Urothelium cell line (cell line): Measurements from ENCODE around the gene LIX1L.
"Not testable (repeated sequence)": the region's sequence is repeated elsewhere in the genome, so short reads cannot be mapped to it uniquely, and the experiment has no call there.

Experiments used
- DNase-seq: peaks from one replicate; pipeline ENCODE4 v3.0.0; 2011; ENCODE audit warnings: low spot score, mixed read lengths
- FAIRE-seq: peaks from 2 replicates; lab custom pipeline; 2011; peaks lifted over from hg19 to GRCh38; lab: Jason Lieb, UNC

The LIX1L gene

GRCh38 chr1:145937436-145937835, 20.4 kb downstream of the LIX1L start:
- no peak for DNase-seq
- no peak for FAIRE-seq

GRCh38 chr1:145936247-145936646, 21.6 kb downstream of the LIX1L start:
- FAIRE-seq, result no peak
- no peak for DNase-seq

- no peak for DNase-seq
- no peak for FAIRE-seq
Observed at GRCh38 chr1:145935708-145936107, 22.1 kb downstream of the LIX1L start.

GRCh38 chr1:145932522-145933009, 25.3 kb downstream of the LIX1L start:
- DNase-seq, FAIRE-seq: not testable (repeated sequence)

GRCh38 chr1:145927916-145928643, 29.7 kb downstream of the LIX1L start:
- DNase-seq (no peak), FAIRE-seq (no peak)

- DNase-seq (peak; percentile 93), FAIRE-seq (peak; percentile 17)
Observed at GRCh38 chr1:145927063-145927886, 30.5 kb downstream of the LIX1L start, which contains the start of gene RBM8A. Gene RBM8A, minus strand, starts transcription at chr1:145927484. Its CDS starts 58 bp downstream, at chr1:145927426.

GRCh38 chr1:145926686-145927062, 31.1 kb downstream of the LIX1L start:
- DNase-seq (no peak), FAIRE-seq (no peak)

- DNase-seq (no peak), FAIRE-seq (no peak)
Observed at GRCh38 chr1:145922266-145922665, 35.6 kb downstream of the LIX1L start.

- DNase-seq, FAIRE-seq: not testable (repeated sequence)
Observed at GRCh38 chr1:145920297-145920696, 37.5 kb downstream of the LIX1L start.

GRCh38 chr1:145918992-145919939, 38.6 kb downstream of the LIX1L start:
- FAIRE-seq, result no peak
- DNase-seq, result peak; percentile 25

- peak; percentile 89 for DNase-seq
- no peak for FAIRE-seq
Observed at GRCh38 chr1:145918144-145918991, 39.4 kb downstream of the LIX1L start, which contains the start of gene PEX11B. Gene PEX11B, minus strand, starts transcription at chr1:145918717. Its CDS starts 29 bp downstream, at chr1:145918688.

- DNase-seq (no peak), FAIRE-seq (no peak)
Observed at GRCh38 chr1:145917595-145917994, 40.2 kb downstream of the LIX1L start.

GRCh38 chr1:145916745-145917144, 41.1 kb downstream of the LIX1L start:
- DNase-seq, result no peak
- no peak for FAIRE-seq

GRCh38 chr1:145912128-145912641, 45.6 kb downstream of the LIX1L start:
- DNase-seq (no peak), FAIRE-seq (no peak)

GRCh38 chr1:145908653-145909052, 49.2 kb downstream of the LIX1L start:
- no peak for DNase-seq
- FAIRE-seq, result no peak

- DNase-seq (no peak), FAIRE-seq (no peak)
Observed at GRCh38 chr1:145906954-145907753, 50.7 kb downstream of the LIX1L start.

- FAIRE-seq, result no peak
- no peak for DNase-seq
Observed at GRCh38 chr1:145901312-145902021, 56.4 kb downstream of the LIX1L start.

- DNase-seq, result no peak
- FAIRE-seq, result no peak
Observed at GRCh38 chr1:145898756-145899155, 59.1 kb downstream of the LIX1L start.
